Stimulated activated effector memory CD8-positive, alpha-beta T cell treated with anti-CD3 and anti-CD28 coated beads, Interleukin-12 subunit alpha, Interleukin-12 subunit beta, amount 100 ng/mL, for 72 hours (primary cell): Measurements from ENCODE around the gene CRIP2.

ENCODE experiments used
- ATAC-seq: fragments of 150-1000 bp; cut with Tn5 transposase; 2 replicates; pipeline ENCODE4 v1.10.0; 2021
- DNase-seq, 2 donors: peaks; one replicate each; pipeline ENCODE4 v3.0.0; 2021 to 2022; ENCODE audit warnings: low spot score in 2 of 2
- H3K27ac Mint-ChIP-seq: one replicate; pipeline ENCODE4 v1.8.0; 2022; ENCODE audit warnings: mild to moderate bottlenecking, mixed read lengths
- H3K36me3 Mint-ChIP-seq: one replicate; pipeline ENCODE4 v1.8.0; 2022; ENCODE audit warnings: mild to moderate bottlenecking, mixed read lengths
- H3K4me1 Mint-ChIP-seq: one replicate; pipeline ENCODE4 v1.8.0; 2022; ENCODE audit warnings: mixed read lengths
- H3K4me3 Mint-ChIP-seq: one replicate; pipeline ENCODE4 v1.8.0; 2022; ENCODE audit warnings: mild to moderate bottlenecking, mixed read lengths
- H3K9me3 Mint-ChIP-seq: one replicate; pipeline ENCODE4 v1.8.0; 2022; ENCODE audit warnings: mixed read lengths

Gene CRIP2

DNA sequence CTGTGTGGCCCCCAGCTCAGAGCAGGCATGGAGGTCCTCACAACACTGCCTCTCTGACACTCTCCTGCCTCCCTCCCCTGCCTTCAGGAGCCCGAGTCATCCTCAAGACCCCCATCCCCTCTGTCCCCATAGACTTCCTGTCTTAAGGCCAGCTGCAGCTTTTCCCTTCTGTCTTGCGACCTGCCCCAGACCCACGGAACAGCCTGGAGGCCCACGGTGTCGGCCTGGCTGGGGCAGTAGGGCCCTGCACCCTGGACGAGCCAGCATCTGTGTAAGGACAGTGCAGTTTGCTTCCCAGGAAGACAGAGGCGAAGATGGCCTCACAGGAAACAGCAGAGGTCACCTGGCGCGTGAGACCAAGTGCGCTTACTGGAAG, 26.1 kb downstream of the CRIP2 start:
- H3K27ac Mint-ChIP-seq, result no peak overlapping the region
- H3K4me1 Mint-ChIP-seq, result no peaks in the 10 kb centered on the region
- DNase-seq (no peak), ATAC-seq (no peak)
- H3K4me3 Mint-ChIP-seq, result no peak overlapping the region
- no peaks in the 10 kb centered on the region for H3K9me3 Mint-ChIP-seq
- H3K36me3 Mint-ChIP-seq, result peaks cover 13% of the 10 kb centered on the region

DNA sequence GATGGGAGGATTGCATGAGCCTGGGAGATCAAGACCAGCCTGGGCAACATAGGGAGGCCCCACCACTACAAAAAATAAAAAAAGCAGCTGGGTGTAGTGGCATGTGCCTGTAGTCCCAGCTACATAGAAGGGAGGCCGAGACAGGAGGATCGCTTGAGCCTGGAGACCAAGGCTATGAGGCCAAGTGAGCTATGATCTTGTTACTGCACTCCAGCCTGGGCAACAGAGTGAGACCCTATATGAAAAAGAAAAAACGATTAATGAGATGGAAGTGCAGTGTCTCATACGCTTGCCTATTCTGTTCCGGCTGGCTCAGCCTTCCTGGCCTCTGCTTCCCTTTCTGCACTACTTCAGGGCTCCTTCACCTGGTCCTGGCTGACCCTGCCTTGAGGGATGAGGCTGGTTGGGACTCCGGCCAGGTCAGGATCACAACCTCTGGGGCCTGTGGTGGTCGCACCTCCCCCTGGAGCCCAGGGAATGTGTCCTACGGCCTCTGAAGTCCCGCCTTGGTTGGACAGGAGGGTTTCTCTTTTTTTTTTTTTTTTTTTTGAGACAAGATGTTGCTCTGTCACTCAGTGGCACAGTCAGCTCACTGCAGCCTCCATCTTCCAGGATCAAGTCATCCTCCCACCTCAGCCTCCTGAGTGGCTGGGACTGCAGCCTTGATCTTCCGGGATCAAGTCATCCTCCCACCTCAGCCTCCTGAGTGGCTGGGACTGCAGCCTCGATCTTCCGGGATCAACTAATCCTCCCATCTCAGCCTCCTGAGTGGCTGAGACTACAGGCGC, 27.1 kb downstream of the CRIP2 start:
- Mint-ChIP-seq H3K4me3 (no peak overlapping the region), H3K36me3 (peaks cover 13% of the 10 kb centered on the region), H3K4me1 (no peaks in the 10 kb centered on the region), H3K27ac (no peak overlapping the region), H3K9me3 (no peaks in the 10 kb centered on the region)
- no peak for DNase-seq
- no peak for ATAC-seq

DNA sequence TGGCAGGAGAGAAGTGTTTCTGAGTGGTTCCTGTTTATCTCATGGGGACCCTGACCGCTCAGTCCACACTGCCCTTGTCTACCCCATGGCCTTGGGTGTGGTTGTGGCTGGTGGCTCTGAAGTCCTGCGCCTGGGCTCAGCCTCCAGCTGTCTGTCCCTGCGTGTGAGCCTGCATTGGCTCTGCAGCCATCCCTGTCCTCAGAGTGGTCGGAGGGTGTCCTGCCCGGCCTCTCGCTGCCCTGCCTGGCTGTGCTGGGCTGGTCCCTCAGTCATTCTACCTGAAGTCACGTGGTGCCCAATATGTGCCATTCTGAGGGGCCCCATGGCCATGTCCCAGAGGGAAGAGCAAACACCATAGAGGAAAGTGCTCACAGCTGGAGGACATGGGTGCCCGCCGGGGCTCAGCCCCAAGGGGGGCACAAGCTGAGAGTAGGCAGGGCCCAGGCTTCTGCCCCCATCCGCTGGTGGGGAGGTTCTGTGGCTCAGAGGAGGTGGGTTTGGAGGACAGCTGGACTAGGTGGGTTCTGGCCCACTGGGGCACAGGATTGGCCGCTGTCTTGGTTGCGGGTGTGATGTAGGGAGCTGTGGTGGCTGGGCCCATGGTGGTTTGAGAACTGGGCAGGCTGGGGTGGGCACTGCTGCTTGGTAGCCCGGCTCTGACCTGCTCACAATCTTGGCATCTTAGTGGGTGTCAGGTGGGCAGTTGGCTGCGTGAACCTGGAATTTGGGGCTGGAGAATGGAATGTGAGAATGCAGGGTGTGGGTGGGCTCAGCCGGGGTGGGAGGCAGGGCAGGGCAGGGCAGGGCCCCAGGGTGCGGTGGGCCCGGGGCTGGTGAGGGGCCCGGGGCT, 28.1 kb downstream of the CRIP2 start:
- Mint-ChIP-seq H3K4me3 (no peak overlapping the region), H3K27ac (peak overlapping the region; percentile 58), H3K9me3 (no peaks in the 10 kb centered on the region), H3K36me3 (peaks cover 13% of the 10 kb centered on the region), H3K4me1 (no peaks in the 10 kb centered on the region)
- no peak for ATAC-seq
- DNase-seq, result no peak

DNA sequence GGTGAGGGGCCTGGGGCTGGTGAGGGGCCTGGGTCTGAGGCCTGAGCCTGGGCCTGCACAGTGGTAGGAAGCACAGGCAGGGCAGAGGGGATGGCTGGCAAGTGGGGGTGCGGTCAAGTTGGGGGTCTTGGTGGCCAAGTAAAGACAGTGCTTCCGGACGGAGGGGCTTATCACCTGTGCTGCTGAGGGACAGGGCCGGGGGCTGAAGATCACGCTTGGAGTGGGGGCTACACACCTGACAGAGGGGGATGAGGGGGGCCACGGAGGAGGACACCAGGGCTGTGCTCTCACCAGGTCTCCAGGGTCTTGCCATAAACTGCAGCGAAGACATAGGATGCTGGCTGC, 28.6 kb downstream of the CRIP2 start:
- H3K36me3 Mint-ChIP-seq, result peaks cover 13% of the 10 kb centered on the region
- ATAC-seq (peak; percentile 8), DNase-seq (no peak)
- H3K4me3 Mint-ChIP-seq, result no peak overlapping the region
- H3K4me1 Mint-ChIP-seq, result no peaks in the 10 kb centered on the region
- H3K9me3 Mint-ChIP-seq, result no peaks in the 10 kb centered on the region
- H3K27ac Mint-ChIP-seq, result no peak overlapping the region

DNA sequence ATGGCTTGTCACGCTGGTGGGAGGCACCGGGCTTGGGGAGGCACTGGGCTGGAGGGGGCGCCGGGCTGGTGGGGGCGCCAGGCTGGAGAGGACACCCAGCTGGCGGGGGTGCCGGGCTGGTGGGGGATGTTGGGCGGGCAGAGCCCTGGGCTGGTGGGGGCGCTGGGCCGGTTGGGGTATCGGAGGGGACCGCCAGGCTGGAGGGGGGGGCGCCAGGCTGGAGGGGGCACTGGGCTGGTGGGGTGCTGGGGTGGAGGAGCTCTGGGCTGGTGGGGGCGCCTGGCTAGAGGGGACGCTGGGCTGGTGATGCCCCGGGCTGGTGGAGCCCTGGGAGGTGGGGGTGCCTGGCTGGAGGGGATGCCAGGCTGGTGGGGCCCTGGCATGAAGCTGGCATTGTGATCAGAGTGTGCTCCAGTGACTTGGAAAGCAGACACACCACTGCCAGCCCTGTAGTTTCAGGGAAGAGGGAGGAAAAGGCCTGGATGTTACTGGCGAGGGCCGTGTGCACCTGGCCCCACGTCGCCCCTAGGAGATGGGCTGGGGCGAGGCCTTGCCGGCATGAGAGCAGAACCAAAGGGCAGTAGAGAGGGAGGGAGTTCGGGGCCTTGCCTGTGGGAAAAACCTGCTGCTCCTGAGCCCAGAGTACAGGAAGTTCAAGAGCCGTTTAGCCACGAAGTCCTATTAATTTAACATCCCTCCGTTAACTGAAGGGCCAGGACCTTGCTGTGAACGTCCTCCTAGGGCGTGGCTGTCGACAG, 29.5 kb downstream of the CRIP2 start:
- Mint-ChIP-seq H3K4me1 (no peaks in the 10 kb centered on the region), H3K27ac (no peak overlapping the region)
- DNase-seq, result no peak

DNA sequence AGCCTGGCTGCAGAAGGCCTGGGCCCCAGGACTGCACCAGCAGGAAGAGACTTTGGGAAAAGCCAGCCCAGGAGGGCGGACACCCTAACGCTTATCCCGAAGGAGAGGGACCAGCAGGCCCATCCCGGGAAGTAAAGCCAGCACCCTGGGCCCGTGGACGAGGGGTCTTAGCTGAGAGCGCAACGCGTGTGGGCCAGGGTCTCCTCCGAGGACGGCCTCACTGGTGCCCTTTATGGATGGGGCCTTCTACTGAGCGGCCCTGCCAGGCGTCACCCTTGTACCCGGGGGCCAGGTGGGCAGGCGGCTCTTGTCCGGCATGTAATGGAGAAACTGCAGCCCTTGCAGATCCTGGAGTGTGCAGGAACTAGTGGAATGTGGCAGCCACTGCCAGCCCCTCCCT, 30.5 kb downstream of the CRIP2 start:
- ATAC-seq (no peak), DNase-seq (no peak)
- no peaks in the 10 kb centered on the region for H3K4me1 Mint-ChIP-seq
- H3K4me3 Mint-ChIP-seq, result no peak overlapping the region
- no peak overlapping the region for H3K27ac Mint-ChIP-seq
- no peaks in the 10 kb centered on the region for H3K9me3 Mint-ChIP-seq
- H3K36me3 Mint-ChIP-seq, result peaks cover 12% of the 10 kb centered on the region

More for the DNA sequence above, 29.5 kb downstream of the CRIP2 start:
- ATAC-seq, result no peak
- Mint-ChIP-seq H3K4me3 (no peak overlapping the region), H3K9me3 (no peaks in the 10 kb centered on the region), H3K36me3 (peaks cover 13% of the 10 kb centered on the region)

DNA sequence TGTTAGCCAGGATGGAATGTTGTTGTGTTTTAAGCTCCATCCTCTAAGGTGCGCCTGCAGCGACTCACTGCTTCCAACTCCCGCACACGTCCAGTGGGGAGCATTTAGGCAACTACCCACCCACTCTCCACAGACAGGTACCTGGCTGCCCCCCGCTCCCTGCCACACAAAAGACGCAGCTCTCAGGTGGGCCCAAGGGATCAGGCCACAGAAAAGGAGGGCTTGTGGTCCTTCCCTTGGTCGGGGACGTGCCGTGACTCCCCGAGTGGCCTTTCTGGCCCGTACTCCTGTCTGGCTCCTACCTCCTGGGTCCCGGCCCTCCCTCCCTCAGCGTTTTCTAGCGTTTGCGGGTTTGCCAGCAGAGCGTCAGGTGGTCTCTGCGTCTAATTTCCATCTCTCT, 32.6 kb downstream of the CRIP2 start:
- Mint-ChIP-seq H3K9me3 (no peaks in the 10 kb centered on the region), H3K36me3 (peaks cover 7% of the 10 kb centered on the region), H3K4me3 (no peak overlapping the region), H3K4me1 (no peaks in the 10 kb centered on the region), H3K27ac (no peak overlapping the region)
- DNase-seq, result no peak
- ATAC-seq, result no peak

DNA sequence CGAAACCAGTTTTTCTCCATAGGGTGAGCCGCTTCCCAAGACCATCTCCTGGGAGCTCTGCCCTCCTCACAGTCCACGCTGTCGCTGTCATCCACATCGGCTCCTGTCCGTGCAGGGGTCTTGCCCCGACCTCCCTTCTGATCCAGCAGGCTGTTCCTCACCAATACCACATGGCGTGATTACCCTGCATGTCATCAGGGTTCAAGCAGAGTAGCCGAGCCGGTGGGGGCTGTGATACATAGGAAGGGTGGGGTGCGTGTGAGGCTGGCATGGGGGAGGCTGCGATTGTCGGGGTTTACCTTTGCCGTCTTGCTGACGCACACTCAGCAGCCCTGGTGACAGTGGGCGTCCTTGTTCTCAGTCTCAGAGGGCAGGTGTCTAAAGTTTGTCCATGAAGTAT, 33.4 kb downstream of the CRIP2 start:
- Mint-ChIP-seq H3K36me3 (no peaks in the 10 kb centered on the region), H3K27ac (no peak overlapping the region), H3K4me1 (no peaks in the 10 kb centered on the region), H3K9me3 (no peaks in the 10 kb centered on the region), H3K4me3 (no peak overlapping the region)
- ATAC-seq, result no peak
- no peak for DNase-seq

DNA sequence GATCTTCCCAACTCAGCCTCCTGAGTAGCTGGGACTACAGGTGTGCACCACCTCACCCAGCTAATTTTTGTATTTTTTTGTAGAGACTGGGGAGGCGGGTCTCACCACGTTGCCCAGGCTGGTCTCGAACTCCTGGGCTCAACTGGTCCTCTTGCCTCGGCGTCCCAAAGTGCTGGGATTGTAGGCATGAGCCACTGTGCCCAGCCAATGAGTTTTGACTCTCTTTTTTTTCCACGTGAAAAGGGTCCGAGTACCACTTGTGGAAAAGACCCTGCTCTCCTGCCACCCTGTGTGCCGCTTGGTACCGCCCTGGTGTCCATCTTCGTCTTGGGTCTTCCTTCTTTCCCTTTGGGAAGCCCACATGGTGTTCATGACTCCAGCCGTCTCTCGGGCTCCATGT, 34.0 kb downstream of the CRIP2 start:
- Mint-ChIP-seq H3K9me3 (no peaks in the 10 kb centered on the region), H3K36me3 (no peaks in the 10 kb centered on the region), H3K4me1 (no peaks in the 10 kb centered on the region), H3K27ac (peak overlapping the region; percentile 66), H3K4me3 (no peak overlapping the region)
- DNase-seq (no peak), ATAC-seq (no peak)

DNA sequence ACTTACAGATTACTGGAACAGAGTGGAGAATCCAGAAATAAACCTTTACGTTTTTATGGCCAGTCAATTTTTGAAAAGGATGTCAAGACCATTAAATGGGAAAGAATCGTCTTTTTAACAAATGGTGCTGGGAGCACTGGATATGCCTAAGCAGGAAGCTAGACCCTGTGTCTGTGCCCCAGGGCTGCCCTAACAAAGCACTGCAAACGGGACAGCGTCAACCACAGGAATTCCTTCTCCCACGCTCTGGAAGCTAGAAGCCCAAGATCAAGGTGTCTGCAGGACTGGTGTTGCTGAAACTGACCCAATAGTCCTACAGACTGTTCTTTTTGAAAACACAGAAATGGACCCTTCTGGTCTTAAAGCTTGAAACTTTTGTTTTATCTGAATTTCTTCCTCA, 42.5 kb downstream of the CRIP2 start:
- H3K4me1 Mint-ChIP-seq, result peaks cover 5% of the 10 kb centered on the region
- H3K27ac Mint-ChIP-seq, result no peak overlapping the region
- no peak overlapping the region for H3K4me3 Mint-ChIP-seq
- H3K9me3 Mint-ChIP-seq, result no peaks in the 10 kb centered on the region
- H3K36me3 Mint-ChIP-seq, result no peaks in the 10 kb centered on the region
- no peak for DNase-seq
- ATAC-seq, result no peak

DNA sequence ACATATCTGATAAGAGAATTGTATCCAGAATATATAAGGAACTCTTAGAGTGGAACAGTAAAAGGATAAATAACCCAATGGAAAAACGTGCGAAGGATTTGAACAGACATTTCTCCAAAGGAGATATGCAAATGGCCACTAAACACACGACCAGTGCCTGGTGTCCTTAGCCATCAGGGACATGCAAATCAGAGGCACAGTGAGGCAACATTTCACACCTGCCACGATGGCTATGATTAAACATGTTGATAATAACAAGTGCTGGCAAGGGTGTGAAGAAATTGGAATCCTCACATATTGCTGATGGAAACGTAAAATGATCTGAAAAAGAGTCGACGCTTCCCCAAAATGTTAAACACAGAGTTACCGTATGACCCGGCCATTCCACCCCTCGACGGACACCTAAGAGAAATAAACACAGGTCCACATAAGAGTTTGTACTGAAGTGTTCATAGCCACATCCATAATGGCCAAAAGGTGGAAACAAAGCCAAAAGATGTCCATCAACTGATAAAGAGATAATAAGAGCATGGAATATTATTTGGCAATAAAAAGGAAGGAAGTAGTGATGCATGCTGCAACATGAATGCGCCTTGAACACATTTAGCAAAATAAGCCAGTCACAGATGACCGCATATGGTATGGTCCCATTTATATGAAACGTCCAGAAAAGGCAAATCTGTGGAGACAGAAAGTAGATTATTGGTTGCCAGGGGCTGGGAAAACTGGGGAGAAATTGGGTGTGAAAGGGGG, 45.5 kb downstream of the CRIP2 start:
- peaks cover 5% of the 10 kb centered on the region for H3K4me1 Mint-ChIP-seq
- H3K36me3 Mint-ChIP-seq, result no peaks in the 10 kb centered on the region
- DNase-seq (no peak), ATAC-seq (no peak)
- no peak overlapping the region for H3K4me3 Mint-ChIP-seq
- no peaks in the 10 kb centered on the region for H3K9me3 Mint-ChIP-seq
- no peak overlapping the region for H3K27ac Mint-ChIP-seq

DNA sequence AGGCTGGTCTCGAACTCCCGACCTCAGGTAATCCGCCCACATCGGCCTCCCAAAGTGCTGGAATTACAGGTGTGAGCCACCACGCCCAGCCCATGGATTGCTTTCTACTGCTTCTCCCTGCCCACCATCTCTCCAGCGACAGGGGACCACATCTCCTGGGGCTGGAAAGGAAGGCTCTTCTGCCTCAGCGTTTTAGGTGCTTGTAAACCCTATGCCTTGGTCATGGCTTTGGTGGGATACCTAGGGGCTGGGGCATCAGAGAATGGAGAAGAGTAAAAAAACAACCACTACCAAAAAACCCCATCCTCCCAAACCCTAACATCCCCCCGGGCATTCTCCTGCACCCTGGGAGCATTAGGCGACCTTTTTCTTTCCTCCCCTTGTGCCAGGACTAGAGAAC, 50.7 kb downstream of the CRIP2 start:
- Mint-ChIP-seq H3K4me1 (peaks cover 13% of the 10 kb centered on the region), H3K27ac (no peak overlapping the region), H3K4me3 (peak overlapping the region; percentile 52), H3K36me3 (peaks cover 16% of the 10 kb centered on the region), H3K9me3 (no peaks in the 10 kb centered on the region)
- ATAC-seq, result no peak
- DNase-seq, result no peak

DNA sequence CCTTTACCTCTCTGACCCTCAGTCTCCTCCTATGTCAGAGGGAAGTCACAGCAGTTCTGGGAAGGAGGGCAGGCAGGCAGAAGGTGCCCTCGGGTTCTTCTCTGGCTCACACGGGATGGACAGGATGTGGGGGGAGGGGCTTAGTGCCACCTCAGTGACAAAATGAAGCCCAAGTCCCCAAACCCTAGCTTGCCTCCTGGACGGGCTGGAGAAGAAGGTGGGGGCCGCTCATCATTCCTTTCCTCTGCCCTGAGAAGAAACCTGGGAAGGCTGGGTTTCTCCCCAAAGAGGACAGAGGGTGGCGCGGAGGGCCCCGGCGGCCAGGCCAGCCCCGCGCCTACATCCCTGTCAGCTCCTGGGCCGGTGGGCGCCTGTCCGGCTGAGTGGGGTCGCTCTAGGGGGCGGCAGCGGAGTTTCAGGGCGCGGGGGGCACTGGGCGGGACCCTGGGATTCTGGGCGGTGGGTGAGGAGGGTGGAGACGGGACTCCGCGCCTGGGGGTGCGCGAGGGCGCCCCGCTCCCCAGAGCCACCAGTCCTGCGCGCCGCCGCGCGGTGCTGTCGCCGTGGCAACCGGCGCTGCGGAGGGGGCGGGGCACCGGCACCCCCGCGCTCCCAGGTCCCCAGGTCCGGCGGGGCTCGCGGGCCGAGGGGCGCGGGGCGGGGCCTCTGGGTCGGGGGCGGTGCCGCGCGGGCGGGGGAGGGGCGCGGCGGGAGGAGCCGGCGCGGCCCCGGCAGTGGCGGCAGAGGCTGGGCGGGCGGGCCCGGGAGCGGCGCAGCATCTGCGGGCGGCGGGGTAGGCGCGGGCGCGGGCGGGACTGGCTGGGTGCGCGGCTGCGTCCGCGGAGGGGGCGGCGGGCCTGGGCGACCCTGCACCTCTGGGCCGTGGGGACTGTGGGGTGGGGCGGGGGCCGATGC, 51.5 kb downstream of the CRIP2 start, which contains the start of gene TMEM121:
Gene TMEM121, plus strand, starts transcription at position 723 of the 915 bp plus-strand sequence. CDS start 2,252 bp downstream, outside the sequence.
- DNase-seq, result no peak
- Mint-ChIP-seq H3K27ac (peak within 1 kb of the TSS; percentile 87), H3K9me3 (no peaks in the 10 kb centered on the region), H3K4me1 (peaks cover 19% of the 10 kb centered on the region), H3K4me3 (peak within 1 kb of the TSS; percentile 77), H3K36me3 (peaks cover 24% of the 10 kb centered on the region)
- peak; percentile 31 for ATAC-seq

DNA sequence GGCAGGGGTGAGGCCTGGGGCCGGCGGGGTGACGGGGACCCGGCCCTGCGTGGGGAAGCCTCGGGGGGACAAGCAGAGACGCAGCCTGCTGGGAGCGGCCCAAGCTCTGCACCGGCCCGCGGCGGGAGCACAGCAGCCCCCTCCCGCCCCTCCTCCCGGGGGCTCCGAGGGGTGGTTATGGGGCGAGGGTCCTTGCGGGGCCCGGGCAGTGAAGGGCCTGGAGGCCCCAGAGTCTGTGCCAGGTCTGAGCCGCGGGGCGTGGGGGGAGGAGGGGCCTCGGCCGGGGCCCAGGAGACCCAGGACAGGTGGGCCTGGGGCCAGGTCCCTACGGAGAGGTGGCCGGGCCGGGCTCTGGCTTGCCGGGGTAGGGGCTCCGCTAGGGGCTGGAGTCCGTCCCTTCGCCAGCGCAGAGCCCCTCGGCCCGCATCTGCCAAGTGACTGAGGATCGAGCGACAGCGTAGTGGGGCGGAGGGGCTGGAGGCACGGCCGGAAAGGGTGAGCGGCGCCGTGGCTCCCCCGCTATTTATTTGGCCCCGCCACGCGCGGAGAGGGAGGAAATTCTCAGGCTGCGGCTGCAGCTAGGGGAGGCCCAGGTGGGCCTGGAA, 52.3 kb downstream of the CRIP2 start:
- Mint-ChIP-seq H3K9me3 (no peaks in the 10 kb centered on the region), H3K36me3 (peaks cover 24% of the 10 kb centered on the region), H3K4me3 (peak overlapping the region; percentile 77), H3K27ac (peak overlapping the region; percentile 87), H3K4me1 (peaks cover 21% of the 10 kb centered on the region)
- DNase-seq, result no peak
- no peak for ATAC-seq
